ENCODE data around the gene ATOH8. TPM values are rescaled to one million over a fixed set of nuclear protein-coding genes. Genes with fewer than 3 reads are reported as not detected.

Gene ATOH8
- total RNA-seq, 3 donors from 2014 or later: 20.8 to 167 (median 46.2) TPM

- intact Hi-C loops (cut with DNase I; ENCODE audit: low total_unique reads): no loop called here
- Histone ChIP-seq H3K4me1 (no peaks in the 10 kb centered on the region), H3K27me3 (no peaks in the 10 kb centered on the region), H3K27ac (no peak overlapping the region), H3K9me3 (no peaks in the 10 kb centered on the region), H3K36me3 (no peaks in the 10 kb centered on the region), H3K4me3 (no peak overlapping the region)
- DNase-seq (ENCODE audit: low spot score in 2 of 2): no peak
- no peak for TF ChIP-seq POLR2AphosphoS5 (IDR thresholded peaks at IDR 0.05)
- TF ChIP-seq POLR2A (IDR thresholded peaks at IDR 0.05): no peak
- TF ChIP-seq, protein P1, sequence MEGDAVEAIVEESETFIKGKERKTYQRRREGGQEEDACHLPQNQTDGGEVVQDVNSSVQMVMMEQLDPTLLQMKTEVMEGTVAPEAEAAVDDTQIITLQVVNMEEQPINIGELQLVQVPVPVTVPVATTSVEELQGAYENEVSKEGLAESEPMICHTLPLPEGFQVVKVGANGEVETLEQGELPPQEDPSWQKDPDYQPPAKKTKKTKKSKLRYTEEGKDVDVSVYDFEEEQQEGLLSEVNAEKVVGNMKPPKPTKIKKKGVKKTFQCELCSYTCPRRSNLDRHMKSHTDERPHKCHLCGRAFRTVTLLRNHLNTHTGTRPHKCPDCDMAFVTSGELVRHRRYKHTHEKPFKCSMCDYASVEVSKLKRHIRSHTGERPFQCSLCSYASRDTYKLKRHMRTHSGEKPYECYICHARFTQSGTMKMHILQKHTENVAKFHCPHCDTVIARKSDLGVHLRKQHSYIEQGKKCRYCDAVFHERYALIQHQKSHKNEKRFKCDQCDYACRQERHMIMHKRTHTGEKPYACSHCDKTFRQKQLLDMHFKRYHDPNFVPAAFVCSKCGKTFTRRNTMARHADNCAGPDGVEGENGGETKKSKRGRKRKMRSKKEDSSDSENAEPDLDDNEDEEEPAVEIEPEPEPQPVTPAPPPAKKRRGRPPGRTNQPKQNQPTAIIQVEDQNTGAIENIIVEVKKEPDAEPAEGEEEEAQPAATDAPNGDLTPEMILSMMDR (IDR thresholded peaks at IDR 0.05): no peak
These were observed 26.0 kb downstream of the ATOH8 start for GRCh38 chr2:85779641-85780315.

GRCh38 chr2:85780316-85781012 lies 26.7 kb downstream of the ATOH8 start:
- Histone ChIP-seq H3K4me1 (no peaks in the 10 kb centered on the region), H3K4me3 (no peak overlapping the region), H3K27ac (no peak overlapping the region), H3K27me3 (no peaks in the 10 kb centered on the region), H3K9me3 (no peaks in the 10 kb centered on the region), H3K36me3 (no peaks in the 10 kb centered on the region)
- TF ChIP-seq, protein P1 (IDR thresholded peaks at IDR 0.05): no peak
- TF ChIP-seq POLR2A (IDR thresholded peaks at IDR 0.05): no peak
- TF ChIP-seq POLR2AphosphoS5 (IDR thresholded peaks at IDR 0.05): peak in 1 of 3 donors; percentile 39
- intact Hi-C loops (cut with DNase I; ENCODE audit: low total_unique reads): no loop called here
- no peak for DNase-seq (ENCODE audit: low spot score in 2 of 2)

DNA sequence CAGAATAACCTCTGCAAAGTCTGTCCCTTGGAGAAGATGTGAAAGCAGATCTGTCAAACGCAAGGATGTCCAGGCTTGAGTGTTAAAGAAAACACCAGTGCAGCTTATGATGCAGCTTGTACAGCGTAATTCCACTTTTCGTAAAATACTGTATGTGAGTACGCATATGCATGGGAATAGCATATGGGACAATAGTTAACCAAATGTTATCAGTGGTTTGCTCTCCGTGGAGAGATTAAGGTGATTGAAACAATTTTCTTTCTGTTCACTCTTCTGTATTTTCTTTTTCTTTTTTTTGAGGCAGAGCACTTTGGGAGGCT lies 27.2 kb downstream of the ATOH8 start:
- H3K36me3 ChIP-seq: no peaks in the 10 kb centered on the region
- H3K27me3 ChIP-seq: no peaks in the 10 kb centered on the region
- no peaks in the 10 kb centered on the region for H3K9me3 ChIP-seq
- no peak for TF ChIP-seq POLR2A (IDR thresholded peaks at IDR 0.05)
- TF ChIP-seq, protein P1 (IDR thresholded peaks at IDR 0.05): no peak
- no peak overlapping the region for H3K4me3 ChIP-seq
- intact Hi-C loops (cut with DNase I; ENCODE audit: low total_unique reads): no loop called here
- no peak for DNase-seq (ENCODE audit: low spot score in 2 of 2)
- no peak overlapping the region for H3K27ac ChIP-seq
- no peaks in the 10 kb centered on the region for H3K4me1 ChIP-seq

DNA sequence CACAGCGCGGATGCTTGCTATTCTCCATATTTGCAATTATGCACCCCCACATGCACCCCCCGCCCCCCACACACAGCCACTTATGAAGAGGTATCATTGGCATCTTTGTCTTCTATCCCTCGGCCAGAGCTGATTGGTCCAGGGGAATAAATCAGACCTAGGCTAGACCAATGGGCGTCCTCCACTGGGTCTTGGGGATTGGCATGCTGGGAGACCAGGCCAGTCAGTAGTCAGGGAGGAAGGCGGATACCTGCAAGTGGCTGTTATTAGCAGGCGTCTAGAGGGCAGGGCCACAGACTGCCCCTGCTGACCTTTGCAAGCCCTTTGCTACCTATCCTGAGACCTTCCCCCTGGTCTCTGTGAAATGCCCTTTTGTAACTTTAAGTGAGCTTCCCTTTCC lies 30.0 kb downstream of the ATOH8 start:
- Histone ChIP-seq H3K27me3 (no peaks in the 10 kb centered on the region), H3K4me3 (no peak overlapping the region), H3K9me3 (no peaks in the 10 kb centered on the region), H3K27ac (no peak overlapping the region), H3K4me1 (no peaks in the 10 kb centered on the region), H3K36me3 (no peaks in the 10 kb centered on the region)
- intact Hi-C loops (cut with DNase I; ENCODE audit: low total_unique reads): no loop called here
- TF ChIP-seq POLR2A (IDR thresholded peaks at IDR 0.05) (no peak), POLR2AphosphoS5 (IDR thresholded peaks at IDR 0.05) (no peak)
- TF ChIP-seq, protein P1 (IDR thresholded peaks at IDR 0.05): no peak
- no peak for DNase-seq (ENCODE audit: low spot score in 2 of 2)

- Histone ChIP-seq H3K36me3 (no peaks in the 10 kb centered on the region), H3K27me3 (no peaks in the 10 kb centered on the region), H3K9me3 (no peaks in the 10 kb centered on the region), H3K27ac (peak overlapping the region in 1 of 2 donors; percentile 68), H3K4me1 (no peaks in the 10 kb centered on the region), H3K4me3 (no peak overlapping the region)
- no peak for DNase-seq (ENCODE audit: low spot score in 2 of 2)
- intact Hi-C loops (cut with DNase I; ENCODE audit: low total_unique reads): no loop called here
- TF ChIP-seq POLR2AphosphoS5 (IDR thresholded peaks at IDR 0.05) (no peak), POLR2A (IDR thresholded peaks at IDR 0.05) (no peak)
- TF ChIP-seq, protein P1 (IDR thresholded peaks at IDR 0.05): no peak
These were observed 30.7 kb downstream of the ATOH8 start for GRCh38 chr2:85784474-85784986.
